ENCODE measurements around the gene SH3GL2. TPM values are rescaled to one million over a fixed set of nuclear protein-coding genes. Genes with fewer than 3 reads are reported as not detected.
"Not testable (repeated sequence)": the region's sequence is repeated elsewhere in the genome, so short reads cannot be mapped to it uniquely, and the experiment has no call there.

Gene SH3GL2
- polyA plus RNA-seq, 1 donor from 2014 or later, result not detected

- Mint-ChIP-seq H3K36me3 (peaks cover 1% of the 10 kb centered on the region), H3K9me3 (peaks cover 6 to 9% (median 7%) of the 10 kb centered on the region in 3 donors), H3K4me3 (no peak overlapping the region), H3K27me3 (no peaks in the 10 kb centered on the region), H3K4me1 (no peaks in the 10 kb centered on the region), H3K27ac (no peak overlapping the region)
These were observed 155.8 kb downstream of the SH3GL2 start for GRCh38 chr9:17734674-17735073.

GRCh38 chr9:17735859-17736258, 157.0 kb downstream of the SH3GL2 start:
- Mint-ChIP-seq H3K9me3 (peaks cover 6 to 9% (median 7%) of the 10 kb centered on the region in 3 donors), H3K4me1 (no peaks in the 10 kb centered on the region), H3K27ac (no peak overlapping the region), H3K36me3 (no peaks in the 10 kb centered on the region), H3K27me3 (no peaks in the 10 kb centered on the region), H3K4me3 (no peak overlapping the region)

- no peaks in the 10 kb centered on the region for H3K27me3 Mint-ChIP-seq
- no peaks in the 10 kb centered on the region for H3K4me1 Mint-ChIP-seq
- no peak overlapping the region for H3K27ac Mint-ChIP-seq
- H3K36me3 Mint-ChIP-seq, result no peaks in the 10 kb centered on the region
- H3K4me3 Mint-ChIP-seq, result no peak overlapping the region
- peaks cover 6 to 9% (median 7%) of the 10 kb centered on the region in 3 donors for H3K9me3 Mint-ChIP-seq
These were observed 160.2 kb downstream of the SH3GL2 start for GRCh38 chr9:17739022-17739421.

- Mint-ChIP-seq H3K4me3 (no peak overlapping the region), H3K27ac (no peak overlapping the region), H3K27me3 (no peaks in the 10 kb centered on the region), H3K36me3 (no peaks in the 10 kb centered on the region), H3K4me1 (no peaks in the 10 kb centered on the region), H3K9me3 (peaks cover 6 to 9% (median 7%) of the 10 kb centered on the region in 3 donors)
These were observed 160.9 kb downstream of the SH3GL2 start for GRCh38 chr9:17739736-17740135.

GRCh38 chr9:17742067-17742466, 163.2 kb downstream of the SH3GL2 start:
- Mint-ChIP-seq H3K27ac (no peak overlapping the region), H3K4me3 (no peak overlapping the region), H3K4me1 (no peaks in the 10 kb centered on the region), H3K27me3 (no peaks in the 10 kb centered on the region), H3K9me3 (peaks cover 0 to 11% (median 5%) of the 10 kb centered on the region in 3 donors), H3K36me3 (no peaks in the 10 kb centered on the region)

- Mint-ChIP-seq H3K36me3 (no peaks in the 10 kb centered on the region), H3K9me3 (peaks cover 0 to 11% (median 6%) of the 10 kb centered on the region in 3 donors), H3K4me1 (no peaks in the 10 kb centered on the region), H3K27ac (no peak overlapping the region), H3K27me3 (no peaks in the 10 kb centered on the region), H3K4me3 (no peak overlapping the region)
These were observed 165.9 kb downstream of the SH3GL2 start for GRCh38 chr9:17744786-17745185.

- no peaks in the 10 kb centered on the region for H3K36me3 Mint-ChIP-seq
- no peaks in the 10 kb centered on the region for H3K27me3 Mint-ChIP-seq
- no peak overlapping the region for H3K4me3 Mint-ChIP-seq
- no peak overlapping the region for H3K27ac Mint-ChIP-seq
- peaks cover 2 to 16% (median 6%) of the 10 kb centered on the region in 3 donors for H3K9me3 Mint-ChIP-seq
- H3K4me1 Mint-ChIP-seq, result no peaks in the 10 kb centered on the region
These were observed 171.4 kb downstream of the SH3GL2 start for GRCh38 chr9:17750269-17750668.

GRCh38 chr9:17751486-17751885, 172.6 kb downstream of the SH3GL2 start:
- peaks cover 2 to 12% (median 6%) of the 10 kb centered on the region in 3 donors for H3K9me3 Mint-ChIP-seq
- H3K4me1 Mint-ChIP-seq, result no peaks in the 10 kb centered on the region
- peak overlapping the region in 1 of 3 donors; percentile 39 for H3K27ac Mint-ChIP-seq
- no peaks in the 10 kb centered on the region for H3K27me3 Mint-ChIP-seq
- H3K36me3 Mint-ChIP-seq, result no peaks in the 10 kb centered on the region
- H3K4me3 Mint-ChIP-seq, result no peak overlapping the region

- Mint-ChIP-seq H3K4me3 (no peak overlapping the region), H3K27me3 (no peaks in the 10 kb centered on the region), H3K9me3 (peaks cover 2 to 12% (median 6%) of the 10 kb centered on the region in 3 donors), H3K4me1 (no peaks in the 10 kb centered on the region), H3K27ac (no peak overlapping the region), H3K36me3 (no peaks in the 10 kb centered on the region)
These were observed 173.2 kb downstream of the SH3GL2 start for GRCh38 chr9:17752021-17752420.

GRCh38 chr9:17757816-17758215, 178.9 kb downstream of the SH3GL2 start:
- H3K27me3 Mint-ChIP-seq, result no peaks in the 10 kb centered on the region
- peaks cover 3 to 9% (median 4%) of the 10 kb centered on the region in 3 donors for H3K9me3 Mint-ChIP-seq
- no peaks in the 10 kb centered on the region for H3K36me3 Mint-ChIP-seq
- no peak overlapping the region for H3K27ac Mint-ChIP-seq
- H3K4me3 Mint-ChIP-seq, result no peak overlapping the region
- no peaks in the 10 kb centered on the region for H3K4me1 Mint-ChIP-seq

GRCh38 chr9:17760250-17760649, 181.4 kb downstream of the SH3GL2 start:
- Mint-ChIP-seq H3K9me3 (peaks cover 0 to 3% (median 0%) of the 10 kb centered on the region in 3 donors), H3K36me3 (no peaks in the 10 kb centered on the region), H3K4me1 (no peaks in the 10 kb centered on the region), H3K4me3 (no peak overlapping the region), H3K27ac (no peak overlapping the region), H3K27me3 (no peaks in the 10 kb centered on the region)

- no peaks in the 10 kb centered on the region for H3K4me1 Mint-ChIP-seq
- no peaks in the 10 kb centered on the region for H3K27me3 Mint-ChIP-seq
- H3K27ac Mint-ChIP-seq, result no peak overlapping the region
- H3K4me3 Mint-ChIP-seq, result no peak overlapping the region
- peaks cover 0 to 3% (median 0%) of the 10 kb centered on the region in 3 donors for H3K9me3 Mint-ChIP-seq
- no peaks in the 10 kb centered on the region for H3K36me3 Mint-ChIP-seq
These were observed 183.3 kb downstream of the SH3GL2 start for GRCh38 chr9:17761984-17762676.

GRCh38 chr9:17764306-17764705, 185.4 kb downstream of the SH3GL2 start:
- Mint-ChIP-seq H3K9me3 (peaks cover 0 to 2% (median 0%) of the 10 kb centered on the region in 3 donors), H3K27ac (no peak overlapping the region)

GRCh38 chr9:17765131-17765530, 186.3 kb downstream of the SH3GL2 start:
- not testable (repeated sequence) for H3K9me3 Mint-ChIP-seq, H3K36me3 Mint-ChIP-seq, H3K27me3 Mint-ChIP-seq, H3K4me1 Mint-ChIP-seq, H3K4me3 Mint-ChIP-seq
- H3K27ac Mint-ChIP-seq, result peak overlapping the region in 1 of 3 donors; percentile 12

More at GRCh38 chr9:17764306-17764705, 185.4 kb downstream of the SH3GL2 start:
- H3K4me1 Mint-ChIP-seq, result no peaks in the 10 kb centered on the region
- H3K27me3 Mint-ChIP-seq, result no peaks in the 10 kb centered on the region
- H3K36me3 Mint-ChIP-seq, result no peaks in the 10 kb centered on the region
- H3K4me3 Mint-ChIP-seq, result no peak overlapping the region

- Mint-ChIP-seq H3K4me3 (no peak overlapping the region), H3K27ac (no peak overlapping the region), H3K9me3 (peaks cover 2 to 10% (median 4%) of the 10 kb centered on the region in 3 donors), H3K4me1 (no peaks in the 10 kb centered on the region), H3K36me3 (no peaks in the 10 kb centered on the region), H3K27me3 (no peaks in the 10 kb centered on the region)
These were observed 193.4 kb downstream of the SH3GL2 start for GRCh38 chr9:17772223-17772622.

- Mint-ChIP-seq H3K36me3 (no peaks in the 10 kb centered on the region), H3K9me3 (peaks cover 3 to 15% (median 4%) of the 10 kb centered on the region in 3 donors), H3K4me1 (no peaks in the 10 kb centered on the region), H3K27ac (no peak overlapping the region), H3K4me3 (no peak overlapping the region), H3K27me3 (no peaks in the 10 kb centered on the region)
These were observed 196.8 kb downstream of the SH3GL2 start for GRCh38 chr9:17775656-17776055.

Data from IgD-negative memory B cell (primary cell).